Gastrocnemius medialis (tissue), 4 donors: ENCODE data around the gene TMEM35B. TPM values are rescaled to one million over a fixed set of nuclear protein-coding genes. Genes with fewer than 3 reads are reported as not detected.

Experiments
- ATAC-seq, 2 donors: fragments of 150-250 bp; one replicate each; pipeline ENCODE4 v1.9.1; 2016
- DNase-seq, 2 donors: peaks; one replicate each; pipeline ENCODE4 v3.0.0-alpha.2; 2019
- H3K27ac ChIP-seq, 4 donors: fragments of 200-600 bp; sonication (generic); 1 replicate in 1 of 4; 2 replicates in 3 of 4; pipeline ENCODE4 v1.5.1; 2016 to 2018; ENCODE audit warnings: mild to moderate bottlenecking in 2 of 4, moderate library complexity in 1 of 4
- H3K27me3 ChIP-seq, 3 donors: fragments of 200-600 bp; sonication (generic) in 2 of 3; 1 replicate in 1 of 3; 2 replicates in 2 of 3; pipeline versions ENCODE4 v1.5.1 to v1.6.0; 2016 to 2019; ENCODE audit warnings: mild to moderate bottlenecking in 1 of 3, moderate library complexity in 1 of 3
- H3K36me3 ChIP-seq, 2 donors: fragments of 200-600 bp; sonication (generic) in 1 of 2; one replicate each; pipeline ENCODE4 v1.5.1; 2017 to 2018
- H3K4me1 ChIP-seq, 2 donors: fragments of 200-600 bp; sonication (generic) in 1 of 2; one replicate each; pipeline ENCODE4 v1.5.1; 2016 to 2017; ENCODE audit warnings: mild to moderate bottlenecking in 2 of 2
- H3K4me3 ChIP-seq, 4 donors: fragments of 200-600 bp; sonication (generic) in 3 of 4; 1 replicate in 1 of 4; 2 replicates in 3 of 4; pipeline ENCODE4 v1.5.1; 2016 to 2019; ENCODE audit warnings: mild to moderate bottlenecking in 2 of 4
- H3K9me3 ChIP-seq, 3 donors: fragments of 200-600 bp; sonication (generic) in 2 of 3; 1 replicate in 1 of 3; 2 replicates in 2 of 3; pipeline ENCODE4 v1.5.1; 2016 to 2019
- CTCF ChIP-seq, 5 experiments: fragments of 450-650 bp in 3 of 5; fragments of 200-600 bp in 2 of 5; sonication (generic) in 2 of 5; IDR thresholded peaks in 4 of 5; conservative IDR thresholded peaks in 1 of 5; 1 replicate in 4 of 5; 2 replicates in 1 of 5; pipeline ENCODE4 v1.5.1; 2016 to 2019; ENCODE audit warnings: antibody characterized with exemption in 5 of 5, mild to moderate bottlenecking in 3 of 5, moderate library complexity in 3 of 5
- POLR2A ChIP-seq, 2 donors: fragments of 450-650 bp; IDR thresholded peaks; one replicate each; pipeline ENCODE4 v1.6.1; 2017; ENCODE audit warnings: antibody characterized with exemption in 2 of 2, mild to moderate bottlenecking in 2 of 2, moderate library complexity in 2 of 2
- in situ Hi-C, 4 donors: fragments of 200-750 bp; cut with MboI; loops; one replicate each; pipeline versions ENCODE4 v1.15.0 to v1.8.0; 2017; ENCODE audit warnings: low sequenced_read_pairs in 4 of 4
- intact Hi-C: fragments of 100-400 bp; cut with DNase I; formaldehyde crosslinking; loops from one replicate; pipeline ENCODE4 v1.15.1; 2023; ENCODE audit warnings: low total_unique reads
- total RNA-seq, 4 donors: library from RNA; depleted of rRNA; stranded (reverse); fragments of >200 nt; gene quantifications; one replicate each; pipeline versions ENCODE4 v1.1.0 to v1.2.3, GENCODE V29; 2016

Gene TMEM35B
- total RNA-seq, result 10 to 100 TPM in 1 of 4 donors, 1 to 10 TPM in 3; 4.7 to 10.9 (median 7.1) TPM

DNA sequence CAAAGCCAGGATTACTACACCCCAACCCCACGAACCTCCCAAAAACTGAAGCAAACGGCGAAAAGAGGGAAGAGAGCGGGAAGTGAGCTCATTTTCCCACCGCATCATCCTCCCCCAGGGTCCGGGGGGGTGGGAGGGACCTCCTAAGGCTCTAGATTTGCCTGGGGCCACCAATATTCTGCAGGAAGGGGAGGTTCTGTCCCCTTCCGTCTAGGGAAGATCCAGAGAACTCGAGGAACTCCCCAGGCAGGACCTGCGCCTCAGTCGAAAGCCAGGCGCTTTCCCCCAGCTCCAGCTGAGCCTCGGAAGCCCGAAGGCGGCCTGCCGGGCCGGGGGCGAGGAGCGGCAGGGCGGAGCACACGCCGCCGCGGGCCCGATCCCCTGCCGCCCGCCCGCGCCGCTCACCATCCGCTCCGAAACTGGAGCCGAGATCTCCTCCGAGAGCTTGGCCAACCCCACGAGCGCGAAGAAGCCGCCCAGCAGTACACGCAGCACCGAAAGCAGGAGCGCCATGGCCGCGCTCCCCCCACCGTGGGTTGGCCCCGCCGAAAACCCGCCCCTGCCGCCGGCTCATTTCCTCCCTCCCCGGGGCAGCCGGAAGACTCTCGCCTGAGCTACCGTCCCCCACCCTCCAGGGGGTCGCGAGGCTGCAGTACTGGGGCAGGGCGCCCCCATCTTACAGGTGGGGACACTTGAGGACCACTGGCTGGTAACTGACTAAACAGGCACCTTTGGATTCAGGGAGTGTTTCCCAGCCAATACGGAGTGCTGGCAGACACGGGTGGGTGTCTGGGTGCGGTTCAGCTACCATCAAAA, at the start of gene TMEM35B:
TSS of gene TMEM35B (minus strand) at position 555 of the 816 bp plus-strand sequence. CDS start at position 513, 42 bp downstream.
- Histone ChIP-seq H3K9me3 (no peaks in the 10 kb centered on the region), H3K27me3 (no peaks in the 10 kb centered on the region), H3K36me3 (peaks cover 0 to 4% of the 10 kb centered on the region in 2 donors), H3K4me1 (peaks cover 3 to 15% of the 10 kb centered on the region in 2 donors), H3K27ac (peak within 1 kb of the TSS; percentile 73 to 81 (median 78)), H3K4me3 (peak within 1 kb of the TSS; percentile 65 to 79 (median 70))
- in situ Hi-C loops (no loop called here), intact Hi-C loops (no loop called here)
- ATAC-seq (peak; percentile 57 to 62), DNase-seq (peak; percentile 13 to 27)
- TF ChIP-seq CTCF (IDR thresholded peaks at IDR 0.05 in 4 of 5, conservative IDR thresholded peaks at IDR 0.05 in 1 of 5) (no peak), POLR2A (IDR thresholded peaks at IDR 0.05) (peak; percentile 41 to 55)

GRCh38 chr1:35033346-35033745, 48.2 kb upstream of the TMEM35B start:
- Histone ChIP-seq H3K9me3 (no peaks in the 10 kb centered on the region), H3K36me3 (no peaks in the 10 kb centered on the region), H3K4me3 (no peak overlapping the region), H3K27me3 (no peaks in the 10 kb centered on the region), H3K27ac (no peak overlapping the region), H3K4me1 (peaks cover 13 to 23% of the 10 kb centered on the region in 2 donors)
- ATAC-seq (no peak), DNase-seq (no peak)
- in situ Hi-C loops, result loop anchor here in 1 of 4 donors (10.0 kb wide), 1 partner anchor 61 kb away; no protein-coding TSS in a partner anchor
- intact Hi-C loops, result loop anchor here (10.0 kb wide), 1 partner anchor 179 kb away; the partner anchor contains the start of gene SMIM12
- TF ChIP-seq POLR2A (IDR thresholded peaks at IDR 0.05), result no peak
- no peak for TF ChIP-seq CTCF (IDR thresholded peaks at IDR 0.05 in 4 of 5, conservative IDR thresholded peaks at IDR 0.05 in 1 of 5)

- in situ Hi-C loops, result loop anchor here in 1 of 4 donors (10.0 kb wide), 1 partner anchor 62 kb away; no protein-coding TSS in a partner anchor
- DNase-seq (no peak), ATAC-seq (no peak)
- intact Hi-C loops, result loop anchor here (10.0 kb wide), 1 partner anchor 178 kb away; the partner anchor contains the start of gene SMIM12
- Histone ChIP-seq H3K4me1 (peaks cover 13 to 23% of the 10 kb centered on the region in 2 donors), H3K27ac (peak overlapping the region in 2 of 4 donors; percentile 89 to 93), H3K4me3 (peak overlapping the region in 3 of 4 donors; percentile 60 to 98 (median 83)), H3K27me3 (no peaks in the 10 kb centered on the region), H3K36me3 (peaks cover 0 to 7% of the 10 kb centered on the region in 2 donors), H3K9me3 (no peaks in the 10 kb centered on the region)
- no peak for TF ChIP-seq CTCF (IDR thresholded peaks at IDR 0.05 in 4 of 5, conservative IDR thresholded peaks at IDR 0.05 in 1 of 5)
- no peak for TF ChIP-seq POLR2A (IDR thresholded peaks at IDR 0.05)
Measured at GRCh38 chr1:35032384-35032739, 47.2 kb upstream of the TMEM35B start.

- Histone ChIP-seq H3K27ac (peak overlapping the region; percentile 85 to 93 (median 90)), H3K4me1 (peaks cover 13 to 23% of the 10 kb centered on the region in 2 donors), H3K4me3 (peak overlapping the region; percentile 60 to 98 (median 86)), H3K27me3 (no peaks in the 10 kb centered on the region), H3K36me3 (peaks cover 0 to 11% of the 10 kb centered on the region in 2 donors), H3K9me3 (no peaks in the 10 kb centered on the region)
- intact Hi-C loops, result loop anchor here (2.0 to 10.0 kb wide), 3 partner anchors 48 to 176 kb away; partner anchors contain the start of genes SFPQ, SMIM12 and ZMYM1
- in situ Hi-C loops, result loop anchor here in 1 of 4 donors (10.0 kb wide), 1 partner anchor 64 kb away; no protein-coding TSS in a partner anchor
- DNase-seq (no peak), ATAC-seq (peak; percentile 23)
- TF ChIP-seq CTCF (IDR thresholded peaks at IDR 0.05 in 4 of 5, conservative IDR thresholded peaks at IDR 0.05 in 1 of 5) (no peak), POLR2A (IDR thresholded peaks at IDR 0.05) (no peak)
Measured at GRCh38 chr1:35030756-35031446, 45.8 kb upstream of the TMEM35B start.
